Stimulated activated CD8-positive, alpha-beta memory T cell treated with anti-CD3 and anti-CD28 coated beads, Interleukin-15, amount 100 ng/mL, for 1 hour (primary cell): ENCODE measurements around the gene B3GALT4.

Source experiments
- DNase-seq: peaks from one replicate; pipeline ENCODE4 v3.0.0-alpha.2; 2020; ENCODE audit warnings: low read depth

B3GALT4 gene

GRCh38 chr6:33315793-33316602 lies 39.1 kb downstream of the B3GALT4 start:
- DNase-seq: no peak

GRCh38 chr6:33316603-33317418 lies 39.9 kb downstream of the B3GALT4 start:
- no peak for DNase-seq

GRCh38 chr6:33317419-33317668 lies 40.4 kb downstream of the B3GALT4 start:
- DNase-seq: peak; percentile 60

- DNase-seq: peak; percentile 95
Measured at GRCh38 chr6:33317669-33318425, 40.9 kb downstream of the B3GALT4 start, which contains the start of gene ZBTB22. Gene ZBTB22, minus strand, starts transcription at chr6:33317744. Its CDS starts 828 bp downstream, at chr6:33316916.

- DNase-seq: no peak
Measured at GRCh38 chr6:33318426-33319073, 41.6 kb downstream of the B3GALT4 start.

GRCh38 chr6:33319939-33320314 lies 43.0 kb downstream of the B3GALT4 start:
- no peak for DNase-seq

- DNase-seq: no peak
Measured at GRCh38 chr6:33320315-33321181, 43.6 kb downstream of the B3GALT4 start.

GRCh38 chr6:33321227-33321626 lies 44.3 kb downstream of the B3GALT4 start:
- no peak for DNase-seq

GRCh38 chr6:33323623-33323948 lies 46.7 kb downstream of the B3GALT4 start:
- no peak for DNase-seq

- DNase-seq: no peak
Measured at GRCh38 chr6:33324125-33324524, 47.2 kb downstream of the B3GALT4 start.
